ENCODE results near the gene SETSIP. TPM values are rescaled to one million over a fixed set of nuclear protein-coding genes. Genes with fewer than 3 reads are reported as not detected.

SETSIP gene
- total RNA-seq, 4 donors from 2014 or later, result not detected

DNA sequence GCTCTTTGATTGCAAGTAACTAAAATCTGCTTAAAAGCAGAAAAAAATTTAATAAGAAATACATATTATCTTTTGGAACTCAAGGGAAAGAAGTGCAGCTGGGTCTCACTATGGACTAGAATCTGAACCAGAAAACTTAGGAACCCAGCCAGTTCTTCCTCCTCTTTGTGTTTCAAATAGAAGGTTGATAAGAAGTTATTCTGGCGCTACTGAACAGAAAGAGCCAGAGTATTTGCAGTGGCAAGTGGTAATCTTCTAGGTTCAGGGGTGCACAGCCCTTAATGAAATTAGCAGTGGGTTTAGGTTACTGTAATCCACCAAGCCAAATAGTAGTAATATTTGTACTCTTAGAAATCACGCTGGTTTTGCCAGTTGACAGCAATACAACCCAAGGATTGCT, 33.4 kb upstream of the SETSIP start:
- Histone ChIP-seq H3K27me3 (no peaks in the 10 kb centered on the region), H3K4me3 (no peak overlapping the region), H3K36me3 (peaks cover 0 to 4% (median 0%) of the 10 kb centered on the region in 4 donors), H3K4me1 (no peaks in the 10 kb centered on the region), H3K9me3 (no peaks in the 10 kb centered on the region), H3K27ac (no peak overlapping the region)
- in situ Hi-C loops (cut with MboI; ENCODE audit: low pct_ligation_motif_present in 1 of 4, low pct_unique_long_range_greater_than_20kb in 1 of 4, low sequenced_read_pairs in 3 of 4) (no loop called here), intact Hi-C loops (cut with DNase I; ENCODE audit: low total_unique reads) (no loop called here)
- no peak for DNase-seq
- TF ChIP-seq POLR2AphosphoS5 (IDR thresholded peaks at IDR 0.05) (no peak), POLR2A (IDR thresholded peaks at IDR 0.05) (no peak), EP300 (IDR thresholded peaks at IDR 0.05; ENCODE audit: low read depth) (no peak)
- TF ChIP-seq, protein P1, sequence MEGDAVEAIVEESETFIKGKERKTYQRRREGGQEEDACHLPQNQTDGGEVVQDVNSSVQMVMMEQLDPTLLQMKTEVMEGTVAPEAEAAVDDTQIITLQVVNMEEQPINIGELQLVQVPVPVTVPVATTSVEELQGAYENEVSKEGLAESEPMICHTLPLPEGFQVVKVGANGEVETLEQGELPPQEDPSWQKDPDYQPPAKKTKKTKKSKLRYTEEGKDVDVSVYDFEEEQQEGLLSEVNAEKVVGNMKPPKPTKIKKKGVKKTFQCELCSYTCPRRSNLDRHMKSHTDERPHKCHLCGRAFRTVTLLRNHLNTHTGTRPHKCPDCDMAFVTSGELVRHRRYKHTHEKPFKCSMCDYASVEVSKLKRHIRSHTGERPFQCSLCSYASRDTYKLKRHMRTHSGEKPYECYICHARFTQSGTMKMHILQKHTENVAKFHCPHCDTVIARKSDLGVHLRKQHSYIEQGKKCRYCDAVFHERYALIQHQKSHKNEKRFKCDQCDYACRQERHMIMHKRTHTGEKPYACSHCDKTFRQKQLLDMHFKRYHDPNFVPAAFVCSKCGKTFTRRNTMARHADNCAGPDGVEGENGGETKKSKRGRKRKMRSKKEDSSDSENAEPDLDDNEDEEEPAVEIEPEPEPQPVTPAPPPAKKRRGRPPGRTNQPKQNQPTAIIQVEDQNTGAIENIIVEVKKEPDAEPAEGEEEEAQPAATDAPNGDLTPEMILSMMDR (IDR thresholded peaks at IDR 0.05), result no peak
- WGBS, 2 donors (ENCODE audit: low coverage in 1 of 2), result 98 to 100% methylated on average over 2 of the region's 2 CpGs

DNA sequence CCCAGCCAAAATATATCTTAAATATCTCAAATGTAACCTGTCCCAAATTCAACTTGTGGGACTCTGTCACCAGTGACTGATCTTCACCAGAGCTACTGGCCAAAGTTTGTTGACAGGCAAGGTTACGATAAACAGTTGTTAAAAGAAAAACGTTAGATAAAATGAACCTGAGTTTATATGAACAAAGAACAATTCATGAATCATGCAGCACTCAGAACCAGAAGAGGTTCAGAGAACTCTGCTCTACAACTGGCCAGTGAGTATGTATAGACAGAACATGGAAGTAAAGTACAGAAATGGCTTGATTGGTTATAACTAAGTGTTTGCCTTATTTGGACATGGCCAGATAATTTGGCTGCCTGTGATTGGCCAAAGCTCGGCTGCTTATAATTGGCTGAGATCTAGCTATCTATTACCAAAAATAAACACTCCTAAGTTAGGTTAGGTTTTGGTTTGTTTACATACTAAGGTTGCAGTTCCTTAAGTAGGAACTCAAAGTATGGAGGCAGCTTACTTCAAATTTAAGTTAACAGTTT, 30.4 kb upstream of the SETSIP start:
- no peak for DNase-seq
- H3K27me3 ChIP-seq, result no peaks in the 10 kb centered on the region
- 66 to 80% methylated on average over 3 of the region's 3 CpGs for whole genome bisulfite sequencing, 2 donors (ENCODE audit: low coverage in 1 of 2)
- intact Hi-C loops (cut with DNase I; ENCODE audit: low total_unique reads), result no loop called here
- no peaks in the 10 kb centered on the region for H3K9me3 ChIP-seq
- H3K27ac ChIP-seq, result no peak overlapping the region
- peaks cover 0 to 4% (median 0%) of the 10 kb centered on the region in 4 donors for H3K36me3 ChIP-seq
- no peaks in the 10 kb centered on the region for H3K4me1 ChIP-seq
- no peak overlapping the region for H3K4me3 ChIP-seq
- in situ Hi-C loops (cut with MboI; ENCODE audit: low pct_ligation_motif_present in 1 of 4, low pct_unique_long_range_greater_than_20kb in 1 of 4, low sequenced_read_pairs in 3 of 4), result no loop called here
- TF ChIP-seq, protein P1 (IDR thresholded peaks at IDR 0.05), result no peak
- TF ChIP-seq POLR2A (IDR thresholded peaks at IDR 0.05), result no peak
- TF ChIP-seq EP300 (IDR thresholded peaks at IDR 0.05; ENCODE audit: low read depth), result no peak
- TF ChIP-seq POLR2AphosphoS5 (IDR thresholded peaks at IDR 0.05), result no peak

DNA sequence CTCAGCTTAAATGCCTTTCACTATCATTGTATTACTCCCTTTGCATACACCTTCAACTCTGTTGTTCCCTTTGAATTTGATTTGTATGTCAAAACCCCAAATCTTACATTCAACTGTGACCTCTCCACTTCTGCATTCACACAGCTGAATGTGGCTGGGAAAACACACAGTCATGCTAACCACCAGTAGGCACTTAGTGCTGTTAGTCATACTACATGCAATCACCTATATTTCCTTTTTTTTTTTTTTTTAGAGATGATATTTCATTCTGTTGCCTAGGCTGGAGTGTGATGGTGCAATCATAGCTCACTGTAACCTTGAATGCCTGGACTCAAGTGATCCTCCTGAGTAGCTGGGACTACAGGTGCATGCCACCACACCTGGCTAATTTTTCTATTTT, 21.1 kb upstream of the SETSIP start:
- Histone ChIP-seq H3K27me3 (no peaks in the 10 kb centered on the region), H3K9me3 (no peaks in the 10 kb centered on the region), H3K4me1 (peaks cover 0 to 9% (median 0%) of the 10 kb centered on the region in 4 donors), H3K27ac (no peak overlapping the region), H3K4me3 (no peak overlapping the region), H3K36me3 (no peaks in the 10 kb centered on the region)
- intact Hi-C loops (cut with DNase I; ENCODE audit: low total_unique reads) (no loop called here), in situ Hi-C loops (cut with MboI; ENCODE audit: low pct_ligation_motif_present in 1 of 4, low pct_unique_long_range_greater_than_20kb in 1 of 4, low sequenced_read_pairs in 3 of 4) (no loop called here)
- no peak for TF ChIP-seq EP300 (IDR thresholded peaks at IDR 0.05; ENCODE audit: low read depth)
- TF ChIP-seq, protein P1 (IDR thresholded peaks at IDR 0.05), result no peak
- no peak for TF ChIP-seq POLR2A (IDR thresholded peaks at IDR 0.05)
- TF ChIP-seq POLR2AphosphoS5 (IDR thresholded peaks at IDR 0.05), result no peak
- no peak for DNase-seq

DNA sequence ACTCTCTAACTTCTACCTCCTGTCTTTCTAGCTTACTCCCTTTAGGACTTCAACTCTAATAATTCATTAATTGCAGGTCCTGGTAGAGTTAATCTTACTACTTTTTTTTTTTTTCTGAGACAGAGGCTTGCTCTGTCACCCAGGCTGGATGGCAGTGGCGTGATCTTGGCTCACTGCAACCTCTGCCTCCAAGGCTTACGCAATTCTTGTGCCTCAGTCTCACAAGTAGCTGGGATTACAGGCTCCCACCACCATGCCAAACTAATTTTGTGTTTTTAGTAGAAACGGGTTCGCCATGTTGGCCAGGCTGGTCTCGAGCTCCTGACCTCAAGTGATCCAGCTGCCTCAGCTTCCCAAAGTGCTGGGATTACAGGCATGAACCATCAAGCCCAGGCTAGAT, 20.7 kb upstream of the SETSIP start:
- H3K27ac ChIP-seq, result no peak overlapping the region
- H3K27me3 ChIP-seq, result no peaks in the 10 kb centered on the region
- no peaks in the 10 kb centered on the region for H3K9me3 ChIP-seq
- WGBS, 2 donors (ENCODE audit: low coverage in 1 of 2), result 87 to 97% methylated on average over 3 to 5 of the region's 5 CpGs
- H3K4me3 ChIP-seq, result no peak overlapping the region
- DNase-seq, result no peak
- intact Hi-C loops (cut with DNase I; ENCODE audit: low total_unique reads) (no loop called here), in situ Hi-C loops (cut with MboI; ENCODE audit: low pct_ligation_motif_present in 1 of 4, low pct_unique_long_range_greater_than_20kb in 1 of 4, low sequenced_read_pairs in 3 of 4) (no loop called here)
- no peaks in the 10 kb centered on the region for H3K36me3 ChIP-seq
- no peak for TF ChIP-seq POLR2AphosphoS5 (IDR thresholded peaks at IDR 0.05)
- no peak for TF ChIP-seq EP300 (IDR thresholded peaks at IDR 0.05; ENCODE audit: low read depth)
- TF ChIP-seq POLR2A (IDR thresholded peaks at IDR 0.05), result no peak
- TF ChIP-seq, protein P1 (IDR thresholded peaks at IDR 0.05), result no peak
- peaks cover 0 to 9% (median 0%) of the 10 kb centered on the region in 4 donors for H3K4me1 ChIP-seq

All from transverse colon (tissue), 4 donors.